ENCODE measurements around the gene TRIM47. TPM values are rescaled to one million over a fixed set of nuclear protein-coding genes. Genes with fewer than 3 reads are reported as not detected.
A peak's percentile ranks its signal among the peaks of the same experiment; 100 is the strongest.

The TRIM47 gene
- total and polyA plus RNA-seq, 2 of the 13 experiments (the other 11 are each of a cell fraction or from before 2014, with no cell fraction given), result 33.5 to 82.0 TPM

GRCh38 chr17:75876190-75876937 is 2.0 kb downstream of the TRIM47 start (continued):
- no peak for TF ChIP-seq CEBPZ (IDR thresholded peaks at IDR 0.05; ENCODE audit: low read length)
- TF ChIP-seq ZSCAN21 (CRISPR knock-in tag; IDR thresholded peaks at IDR 0.05; ENCODE audit: borderline replicate concordance), result peak; percentile 100
- TF ChIP-seq PHF21A (CRISPR knock-in tag; IDR thresholded peaks at IDR 0.05), result peak; percentile 100
- TF ChIP-seq ZNF816 (CRISPR knock-in tag; IDR thresholded peaks at IDR 0.05; ENCODE audit: borderline replicate concordance), result no peak
- TF ChIP-seq HOXA3 (CRISPR knock-in tag; IDR thresholded peaks at IDR 0.05), result peak; percentile 97
- 0 out of 2 replicates have a peak, but pooled peaks have one; percentile 56 for TF ChIP-seq ZFYVE20 (CRISPR knock-in tag; IDR thresholded peaks at IDR 0.05; ENCODE audit: borderline replicate concordance, low read depth)
- TF ChIP-seq FOXK2 (IDR thresholded peaks at IDR 0.05), result peak; percentile 92
- TF ChIP-seq ZNF484 (CRISPR knock-in tag; IDR thresholded peaks at IDR 0.05; ENCODE audit: borderline replicate concordance, low read depth), result no peak; the same call in 1 of the 2 replicates
- TF ChIP-seq HNRNPUL1 (IDR thresholded peaks at IDR 0.05; ENCODE audit: low read depth, low read length), result no peak
- peak; percentile 67 for TF ChIP-seq ZKSCAN1 (IDR thresholded peaks at IDR 0.05; ENCODE audit: low read length)
- TF ChIP-seq, protein P1, sequence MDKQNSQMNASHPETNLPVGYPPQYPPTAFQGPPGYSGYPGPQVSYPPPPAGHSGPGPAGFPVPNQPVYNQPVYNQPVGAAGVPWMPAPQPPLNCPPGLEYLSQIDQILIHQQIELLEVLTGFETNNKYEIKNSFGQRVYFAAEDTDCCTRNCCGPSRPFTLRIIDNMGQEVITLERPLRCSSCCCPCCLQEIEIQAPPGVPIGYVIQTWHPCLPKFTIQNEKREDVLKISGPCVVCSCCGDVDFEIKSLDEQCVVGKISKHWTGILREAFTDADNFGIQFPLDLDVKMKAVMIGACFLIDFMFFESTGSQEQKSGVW (CRISPR knock-in tag; IDR thresholded peaks at IDR 0.05; ENCODE audit: borderline replicate concordance), result no peak
- no peak for TF ChIP-seq NFYB (CRISPR knock-in tag; IDR thresholded peaks at IDR 0.05)
- TF ChIP-seq RORA (CRISPR knock-in tag; IDR thresholded peaks at IDR 0.05), result no peak
- no peak for TF ChIP-seq PLRG1 (conservative IDR thresholded peaks at IDR 0.05)
- TF ChIP-seq ZNF761 (CRISPR knock-in tag; conservative IDR thresholded peaks at IDR 0.05), result peak; percentile 90; the same call in 1 of the 2 replicates
- TF ChIP-seq ZNF235 (CRISPR knock-in tag; IDR thresholded peaks at IDR 0.05; ENCODE audit: borderline replicate concordance), result peak; percentile 71; the same call in 1 of the 2 replicates
- TF ChIP-seq, protein P2, sequence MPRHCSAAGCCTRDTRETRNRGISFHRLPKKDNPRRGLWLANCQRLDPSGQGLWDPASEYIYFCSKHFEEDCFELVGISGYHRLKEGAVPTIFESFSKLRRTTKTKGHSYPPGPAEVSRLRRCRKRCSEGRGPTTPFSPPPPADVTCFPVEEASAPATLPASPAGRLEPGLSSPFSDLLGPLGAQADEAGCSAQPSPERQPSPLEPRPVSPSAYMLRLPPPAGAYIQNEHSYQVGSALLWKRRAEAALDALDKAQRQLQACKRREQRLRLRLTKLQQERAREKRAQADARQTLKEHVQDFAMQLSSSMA (CRISPR knock-in tag; IDR thresholded peaks at IDR 0.05), result peak; percentile 66; the same call in 1 of the 2 replicates
- TF ChIP-seq ZNF792 (CRISPR knock-in tag; IDR thresholded peaks at IDR 0.05), result peak; percentile 94
- TF ChIP-seq SNAI1 (CRISPR knock-in tag; IDR thresholded peaks at IDR 0.05; ENCODE audit: borderline replicate concordance), result peak; percentile 88; the same call in 1 of the 2 replicates
- TF ChIP-seq SP4 (CRISPR knock-in tag; IDR thresholded peaks at IDR 0.05), result peak; percentile 88
- peak; percentile 83; the same call in 1 of the 2 replicates for TF ChIP-seq ZNF292 (CRISPR knock-in tag; IDR thresholded peaks at IDR 0.05; ENCODE audit: borderline replicate concordance, low read depth)
- peak; percentile 88; the same call in 1 of the 2 replicates for TF ChIP-seq ZBTB4 (CRISPR knock-in tag; IDR thresholded peaks at IDR 0.05; ENCODE audit: borderline replicate concordance)

Measured in HepG2 (cell line).